Measurements from ENCODE around the gene DOCK10. TPM values are rescaled to one million over a fixed set of nuclear protein-coding genes. Genes with fewer than 3 reads are reported as not detected.

Gene DOCK10
- total RNA-seq, 1 experiment from 2014 or later, result 2.9 TPM

GRCh38 chr2:224734949-224735348 lies 307.3 kb downstream of the DOCK10 start:
- H3K27ac Mint-ChIP-seq, result no peak overlapping the region
- DNase-seq (ENCODE audit: low spot score) (no peak), ATAC-seq (no peak)
- TF ChIP-seq ELF4 (CRISPR knock-in tag; IDR thresholded peaks at IDR 0.05; ENCODE audit: low read depth), result no peak
- CTCF ChIA-PET, result no interaction called here
- no peak overlapping the region for H3K4me3 Mint-ChIP-seq
- POLR2A ChIA-PET, result no interaction called here
- peaks cover 56% of the 10 kb centered on the region for H3K9me3 Mint-ChIP-seq
- H3K27me3 Mint-ChIP-seq (ENCODE audit: low read depth), result no peaks in the 10 kb centered on the region; the same call in 1 of the 2 replicates
- H3K36me3 Mint-ChIP-seq, result peaks cover 27% of the 10 kb centered on the region
- no peaks in the 10 kb centered on the region for H3K4me1 Mint-ChIP-seq

- H3K27me3 Mint-ChIP-seq (ENCODE audit: low read depth), result no peaks in the 10 kb centered on the region
- no peak overlapping the region for H3K27ac Mint-ChIP-seq
- CTCF ChIA-PET, result no interaction called here
- DNase-seq (ENCODE audit: low spot score) (no peak), ATAC-seq (no peak)
- TF ChIP-seq NR3C1 (CRISPR knock-in tag; conservative IDR thresholded peaks at IDR 0.05; ENCODE audit: low read depth), result no peak
- H3K9me3 Mint-ChIP-seq, result peaks cover 49% of the 10 kb centered on the region
- H3K4me1 Mint-ChIP-seq, result no peaks in the 10 kb centered on the region
- POLR2A ChIA-PET, result no interaction called here
- no peak overlapping the region for H3K4me3 Mint-ChIP-seq
- H3K36me3 Mint-ChIP-seq, result peaks cover 14% of the 10 kb centered on the region
Observed at GRCh38 chr2:224731665-224732064, 310.6 kb downstream of the DOCK10 start.

GRCh38 chr2:224729435-224729834 lies 312.8 kb downstream of the DOCK10 start:
- H3K4me1 Mint-ChIP-seq, result no peaks in the 10 kb centered on the region
- ATAC-seq (no peak), DNase-seq (ENCODE audit: low spot score) (no peak)
- no peak overlapping the region for H3K4me3 Mint-ChIP-seq
- H3K27ac Mint-ChIP-seq, result no peak overlapping the region
- H3K27me3 Mint-ChIP-seq (ENCODE audit: low read depth), result no peaks in the 10 kb centered on the region
- CTCF ChIA-PET, result no interaction called here
- no peaks in the 10 kb centered on the region for H3K36me3 Mint-ChIP-seq
- TF ChIP-seq TEAD4 (CRISPR knock-in tag; IDR thresholded peaks at IDR 0.05), result no peak
- H3K9me3 Mint-ChIP-seq, result peaks cover 49% of the 10 kb centered on the region
- POLR2A ChIA-PET, result no interaction called here

GRCh38 chr2:224724331-224724730 lies 317.9 kb downstream of the DOCK10 start:
- Mint-ChIP-seq H3K36me3 (no peaks in the 10 kb centered on the region), H3K4me3 (no peak overlapping the region), H3K27ac (no peak overlapping the region), H3K4me1 (no peaks in the 10 kb centered on the region), H3K9me3 (peaks cover 47% of the 10 kb centered on the region), H3K27me3 (ENCODE audit: low read depth) (no peaks in the 10 kb centered on the region)
- POLR2A ChIA-PET, result no interaction called here
- no peak for TF ChIP-seq PRRX2 (CRISPR knock-in tag; IDR thresholded peaks at IDR 0.05)
- TF ChIP-seq ZNF219 (CRISPR knock-in tag; IDR thresholded peaks at IDR 0.05; ENCODE audit: borderline replicate concordance), result no peak
- TF ChIP-seq FOXK1 (CRISPR knock-in tag; IDR thresholded peaks at IDR 0.05), result no peak
- no peak for TF ChIP-seq ATF3 (CRISPR knock-in tag; conservative IDR thresholded peaks at IDR 0.05)
- no peak for TF ChIP-seq ELF4 (CRISPR knock-in tag; IDR thresholded peaks at IDR 0.05; ENCODE audit: low read depth)
- CTCF ChIA-PET, result no interaction called here
- ATAC-seq, result no peak
- no peak for DNase-seq (ENCODE audit: low spot score)

GRCh38 chr2:224723586-224724217 lies 318.6 kb downstream of the DOCK10 start:
- Mint-ChIP-seq H3K4me1 (no peaks in the 10 kb centered on the region), H3K9me3 (peaks cover 45% of the 10 kb centered on the region), H3K27me3 (ENCODE audit: low read depth) (no peaks in the 10 kb centered on the region), H3K36me3 (no peaks in the 10 kb centered on the region), H3K4me3 (no peak overlapping the region), H3K27ac (no peak overlapping the region)
- ATAC-seq (no peak), DNase-seq (ENCODE audit: low spot score) (no peak)
- CTCF ChIA-PET, result no interaction called here
- POLR2A ChIA-PET, result no interaction called here
- TF ChIP-seq NR3C1 (CRISPR knock-in tag; conservative IDR thresholded peaks at IDR 0.05; ENCODE audit: low read depth) (no peak), HMGXB4 (CRISPR knock-in tag; IDR thresholded peaks at IDR 0.05) (no peak), MLX (CRISPR knock-in tag; IDR thresholded peaks at IDR 0.05) (no peak), OVOL2 (CRISPR knock-in tag; IDR thresholded peaks at IDR 0.05; ENCODE audit: borderline replicate concordance) (no peak), ZNF121 (CRISPR knock-in tag; IDR thresholded peaks at IDR 0.05) (no peak), E2F1 (CRISPR knock-in tag; IDR thresholded peaks at IDR 0.05) (no peak), TEAD1 (CRISPR knock-in tag; IDR thresholded peaks at IDR 0.05) (no peak), IRF1 (CRISPR knock-in tag; IDR thresholded peaks at IDR 0.05) (no peak), NFYB (CRISPR knock-in tag; conservative IDR thresholded peaks at IDR 0.05; ENCODE audit: low read depth) (no peak), FOXP4 (CRISPR knock-in tag; IDR thresholded peaks at IDR 0.05) (no peak), MAX (CRISPR knock-in tag; IDR thresholded peaks at IDR 0.05) (no peak)
